Prostate gland (tissue), 2 donors: ENCODE data around the gene VPS33A. TPM values are rescaled to one million over a fixed set of nuclear protein-coding genes. Genes with fewer than 3 reads are reported as not detected.
A peak's percentile ranks its signal among the peaks of the same experiment; 100 is the strongest.

Source experiments
- DNase-seq: peaks from one replicate; pipeline ENCODE4 v3.0.0-alpha.2; 2019; ENCODE audit warnings: low spot score
- H3K27ac ChIP-seq, 2 donors: fragments of 200-600 bp; sonication (generic); 2 replicates each; pipeline ENCODE4 v1.5.1; 2017 to 2019
- H3K27me3 ChIP-seq: fragments of 200-600 bp; sonication (generic); replicated peaks from 2 replicates; pipeline ENCODE4 v1.5.1; 2019; ENCODE audit not compliant: insufficient read depth
- H3K36me3 ChIP-seq, 2 donors: fragments of 200-600 bp; sonication (generic); 1 replicate in 1 of 2; 2 replicates in 1 of 2; pipeline versions ENCODE4 v1.5.1 to v1.8.1; 2017 to 2019
- H3K4me1 ChIP-seq: fragments of 200-600 bp; sonication (generic); replicated peaks from 2 replicates; pipeline ENCODE4 v1.5.1; 2019
- H3K4me3 ChIP-seq, 2 donors: fragments of 200-600 bp; sonication (generic); 2 replicates each; pipeline ENCODE4 v1.5.1; 2017 to 2019
- H3K9me3 ChIP-seq: fragments of 200-600 bp; sonication (generic); 2 replicates; pipeline ENCODE4 v1.5.1; 2017
- CTCF ChIP-seq, 4 experiments: fragments of 200-600 bp in 2 of 4; fragments of 450-650 bp in 2 of 4; sonication (generic) in 2 of 4; IDR thresholded peaks; 1 replicate in 3 of 4; 2 replicates in 1 of 4; pipeline ENCODE4 v1.5.1; 2016 to 2019; ENCODE audit warnings: antibody characterized with exemption in 4 of 4, mild to moderate bottlenecking in 2 of 4, moderate library complexity in 2 of 4
- POLR2A ChIP-seq: fragments of 450-650 bp; IDR thresholded peaks from one replicate; pipeline ENCODE4 v1.6.1; 2016; ENCODE audit warnings: antibody characterized with exemption, mild to moderate bottlenecking
- POLR2AphosphoS5 ChIP-seq: sonication (generic); formaldehyde crosslinking; IDR thresholded peaks from one replicate; pipeline ENCODE4 v1.6.1; 2017; ENCODE audit warnings: antibody characterized with exemption
- WGBS: methylation state at CpG from one replicate; pipeline ENCODE4 v1.1.5; 2018; 5-methylcytosine and 5-hydroxymethylcytosine counted together
- intact Hi-C: fragments of 100-400 bp; cut with DNase I; formaldehyde crosslinking; loops from one replicate; pipeline ENCODE4 v1.14.2; 2022
- total RNA-seq, 2 donors: library from RNA; depleted of rRNA; stranded (reverse); fragments of >200 nt; gene quantifications; one replicate each; pipeline ENCODE4 v1.1.0, GENCODE V29; 2016

The VPS33A gene
- total RNA-seq, 2 donors from 2014 or later: 11.3 to 23.9 TPM

GRCh38 chr12:122187466-122187865, 78.8 kb downstream of the VPS33A start:
- Histone ChIP-seq H3K4me1 (no peaks in the 10 kb centered on the region), H3K27ac (no peak overlapping the region), H3K4me3 (no peak overlapping the region), H3K9me3 (no peaks in the 10 kb centered on the region), H3K36me3 (no peaks in the 10 kb centered on the region), H3K27me3 (no peaks in the 10 kb centered on the region)
- DNase-seq: no peak
- intact Hi-C loops: no loop called here
- no peak for TF ChIP-seq POLR2AphosphoS5
- TF ChIP-seq POLR2A: no peak
- TF ChIP-seq CTCF (IDR thresholded peaks at IDR 0.05): no peak
- 57% methylated on average over 12 of the region's 12 CpGs for WGBS

- Histone ChIP-seq H3K4me3 (no peak overlapping the region), H3K27ac (no peak overlapping the region), H3K27me3 (no peaks in the 10 kb centered on the region), H3K9me3 (no peaks in the 10 kb centered on the region), H3K36me3 (no peaks in the 10 kb centered on the region), H3K4me1 (no peaks in the 10 kb centered on the region)
- DNase-seq: no peak
- TF ChIP-seq CTCF (IDR thresholded peaks at IDR 0.05) (no peak), POLR2A (no peak), POLR2AphosphoS5 (no peak)
- 93% methylated on average over 10 of the region's 10 CpGs for WGBS
- intact Hi-C loops: no loop called here
Measured at GRCh38 chr12:122185494-122186082, 80.7 kb downstream of the VPS33A start.

- Histone ChIP-seq H3K4me3 (no peak overlapping the region), H3K9me3 (no peaks in the 10 kb centered on the region), H3K36me3 (no peaks in the 10 kb centered on the region), H3K27me3 (no peaks in the 10 kb centered on the region), H3K27ac (no peak overlapping the region), H3K4me1 (no peaks in the 10 kb centered on the region)
- DNase-seq: no peak
- WGBS: 91% methylated on average over 7 of the region's 7 CpGs
- TF ChIP-seq POLR2A (no peak), CTCF (IDR thresholded peaks at IDR 0.05) (no peak), POLR2AphosphoS5 (no peak)
- intact Hi-C loops: no loop called here
Measured at GRCh38 chr12:122185079-122185478, 81.2 kb downstream of the VPS33A start.

- 84% methylated on average over 18 of the region's 18 CpGs for WGBS
- H3K4me3 ChIP-seq: no peak overlapping the region
- no peaks in the 10 kb centered on the region for H3K4me1 ChIP-seq
- no peak for DNase-seq
- TF ChIP-seq POLR2AphosphoS5: no peak
- no peak for TF ChIP-seq POLR2A
- no peak for TF ChIP-seq CTCF (IDR thresholded peaks at IDR 0.05)
- H3K36me3 ChIP-seq: no peaks in the 10 kb centered on the region
- intact Hi-C loops: no loop called here
- no peak overlapping the region for H3K27ac ChIP-seq
- no peaks in the 10 kb centered on the region for H3K27me3 ChIP-seq
- H3K9me3 ChIP-seq: no peaks in the 10 kb centered on the region
Measured at GRCh38 chr12:122184517-122184916, 81.8 kb downstream of the VPS33A start.

GRCh38 chr12:122183588-122183940, 82.7 kb downstream of the VPS33A start:
- 79% methylated on average over 10 of the region's 10 CpGs for WGBS
- no peak overlapping the region for H3K27ac ChIP-seq
- TF ChIP-seq POLR2A (no peak), CTCF (IDR thresholded peaks at IDR 0.05) (no peak), POLR2AphosphoS5 (no peak)
- intact Hi-C loops: no loop called here
- no peaks in the 10 kb centered on the region for H3K9me3 ChIP-seq
- H3K27me3 ChIP-seq: no peaks in the 10 kb centered on the region
- H3K4me1 ChIP-seq: no peaks in the 10 kb centered on the region
- H3K36me3 ChIP-seq: no peaks in the 10 kb centered on the region
- H3K4me3 ChIP-seq: peak overlapping the region; percentile 36 to 48
- DNase-seq: no peak
